Neutrophil (primary cell): Measurements from ENCODE around the gene GPR161.

Experiments used
- H3K27ac ChIP-seq: fragments of 200-600 bp; sonication (generic); 2 replicates; pipeline ENCODE4 v1.5.1; 2016; ENCODE audit warnings: mild to moderate bottlenecking, moderate library complexity
- H3K27me3 ChIP-seq: fragments of 200-600 bp; sonication (generic); 2 replicates; pipeline ENCODE4 v1.6.0; 2016; ENCODE audit warnings: mild to moderate bottlenecking
- H3K36me3 ChIP-seq: fragments of 200-600 bp; sonication (generic); 2 replicates; pipeline ENCODE4 v1.5.1; 2017
- H3K4me1 ChIP-seq, 2 experiments: fragments of 200-600 bp in 1 of 2; sonication (generic) in 1 of 2; 1 replicate in 1 of 2; 2 replicates in 1 of 2; pipeline versions ENCODE4 v1.5.1 to v1.6.1; 2013 to 2016; ENCODE audit warnings: low read depth in 1 of 2, low read length in 1 of 2, mild to moderate bottlenecking in 1 of 2, moderate library complexity in 1 of 2; ENCODE audit not compliant: control insufficient read depth in 1 of 2, insufficient read depth in 1 of 2
- H3K4me3 ChIP-seq, 2 experiments: fragments of 200-600 bp in 1 of 2; sonication (generic) in 1 of 2; 1 replicate in 1 of 2; 2 replicates in 1 of 2; pipeline ENCODE4 v1.5.1; 2013 to 2016; ENCODE audit warnings: low read depth in 1 of 2, low read length in 1 of 2, mild to moderate bottlenecking in 1 of 2, moderate library complexity in 1 of 2
- H3K9me3 ChIP-seq: fragments of 200-600 bp; sonication (generic); 2 replicates; pipeline ENCODE4 v1.5.1; 2016
- TF ChIP-seq, protein P1 (sequence below): fragments of 200-600 bp; sonication (generic); IDR thresholded peaks from 2 replicates; pipeline ENCODE4 v1.5.1; 2016; ENCODE audit warnings: antibody characterized with exemption

The GPR161 gene

DNA sequence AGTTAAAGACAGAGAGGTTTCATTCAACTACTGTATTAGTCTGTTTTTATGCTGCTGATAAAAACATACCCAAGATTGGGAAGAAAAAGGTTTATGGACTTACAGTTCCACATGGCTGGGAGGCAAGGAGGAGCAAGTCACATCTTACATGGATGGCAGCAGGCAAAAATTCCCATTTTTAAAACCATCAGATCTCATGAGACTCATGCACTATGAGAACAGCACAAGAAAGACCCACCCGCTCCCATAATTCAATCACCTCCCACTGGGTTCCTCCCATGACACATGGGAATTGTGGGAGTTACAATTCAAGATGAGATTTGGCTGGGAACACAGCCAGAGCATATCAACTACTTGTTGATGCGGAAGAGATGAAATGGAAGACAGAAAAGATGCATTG, 9.2 kb downstream of the GPR161 start:
- H3K36me3 ChIP-seq: no peaks in the 10 kb centered on the region
- no peak overlapping the region for H3K27ac ChIP-seq
- no peaks in the 10 kb centered on the region for H3K9me3 ChIP-seq
- TF ChIP-seq, protein P1, sequence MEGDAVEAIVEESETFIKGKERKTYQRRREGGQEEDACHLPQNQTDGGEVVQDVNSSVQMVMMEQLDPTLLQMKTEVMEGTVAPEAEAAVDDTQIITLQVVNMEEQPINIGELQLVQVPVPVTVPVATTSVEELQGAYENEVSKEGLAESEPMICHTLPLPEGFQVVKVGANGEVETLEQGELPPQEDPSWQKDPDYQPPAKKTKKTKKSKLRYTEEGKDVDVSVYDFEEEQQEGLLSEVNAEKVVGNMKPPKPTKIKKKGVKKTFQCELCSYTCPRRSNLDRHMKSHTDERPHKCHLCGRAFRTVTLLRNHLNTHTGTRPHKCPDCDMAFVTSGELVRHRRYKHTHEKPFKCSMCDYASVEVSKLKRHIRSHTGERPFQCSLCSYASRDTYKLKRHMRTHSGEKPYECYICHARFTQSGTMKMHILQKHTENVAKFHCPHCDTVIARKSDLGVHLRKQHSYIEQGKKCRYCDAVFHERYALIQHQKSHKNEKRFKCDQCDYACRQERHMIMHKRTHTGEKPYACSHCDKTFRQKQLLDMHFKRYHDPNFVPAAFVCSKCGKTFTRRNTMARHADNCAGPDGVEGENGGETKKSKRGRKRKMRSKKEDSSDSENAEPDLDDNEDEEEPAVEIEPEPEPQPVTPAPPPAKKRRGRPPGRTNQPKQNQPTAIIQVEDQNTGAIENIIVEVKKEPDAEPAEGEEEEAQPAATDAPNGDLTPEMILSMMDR: no peak
- H3K4me1 ChIP-seq: no peaks in the 10 kb centered on the region
- H3K4me3 ChIP-seq: no peak overlapping the region
- peaks cover 15% of the 10 kb centered on the region for H3K27me3 ChIP-seq

DNA sequence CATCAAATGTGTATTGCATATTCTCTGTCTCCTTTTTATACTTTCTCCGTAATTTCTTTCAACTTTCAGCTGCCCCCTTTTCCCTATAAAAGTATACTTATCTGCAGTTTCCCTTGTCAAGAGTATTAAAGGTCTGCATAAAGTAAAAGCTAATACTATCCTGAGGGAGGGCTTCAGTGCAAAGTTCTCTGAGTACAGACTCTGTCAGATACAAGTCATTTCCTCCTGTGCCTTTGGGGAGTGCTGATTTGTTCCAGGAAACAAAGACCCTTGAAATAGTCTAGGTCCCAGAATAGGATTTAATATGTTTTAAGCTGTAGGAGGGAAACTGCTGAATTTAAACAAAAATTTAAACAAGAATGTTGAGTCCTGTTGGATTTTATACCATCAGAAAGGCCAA, 11.7 kb downstream of the GPR161 start:
- no peaks in the 10 kb centered on the region for H3K9me3 ChIP-seq

DNA sequence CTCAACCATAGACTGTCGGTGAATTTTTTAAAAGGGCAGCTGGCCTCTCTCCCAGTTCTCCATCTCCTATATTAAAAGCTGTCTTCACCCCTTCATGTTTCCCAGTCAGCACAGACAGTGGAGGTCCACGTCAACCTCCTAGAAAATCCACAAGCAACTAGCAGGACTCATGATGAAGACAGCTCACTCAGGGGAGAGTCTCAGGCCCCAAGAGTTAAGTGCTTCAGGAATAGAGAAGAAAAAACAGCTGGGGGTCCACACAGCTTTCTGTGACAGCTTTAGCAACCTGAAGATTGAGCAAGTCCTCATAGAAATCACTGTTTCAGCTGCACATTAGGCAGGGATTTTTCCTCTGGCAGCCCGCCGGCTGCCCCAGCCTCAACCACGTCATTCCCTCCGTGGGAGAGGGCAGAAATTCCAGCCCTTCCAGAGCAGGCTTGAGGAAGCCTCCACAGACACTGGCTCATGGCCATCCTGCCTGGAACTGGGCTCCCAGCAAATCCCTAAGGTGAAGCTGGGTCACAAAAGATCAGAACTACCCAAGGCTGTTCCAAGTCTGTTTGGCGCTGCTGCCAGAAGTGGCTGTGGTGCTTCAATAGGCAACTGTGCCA, 15.2 kb downstream of the GPR161 start:
- Histone ChIP-seq H3K9me3 (no peaks in the 10 kb centered on the region), H3K4me3 (no peak overlapping the region), H3K36me3 (no peaks in the 10 kb centered on the region), H3K27me3 (peaks cover 10% of the 10 kb centered on the region), H3K4me1 (no peaks in the 10 kb centered on the region), H3K27ac (no peak overlapping the region)
- TF ChIP-seq, protein P1: no peak

More for the DNA sequence above, 11.7 kb downstream of the GPR161 start:
- no peak overlapping the region for H3K27ac ChIP-seq
- H3K4me1 ChIP-seq: no peaks in the 10 kb centered on the region
- H3K4me3 ChIP-seq: no peak overlapping the region
- TF ChIP-seq, protein P1: no peak
- H3K36me3 ChIP-seq: no peaks in the 10 kb centered on the region
- H3K27me3 ChIP-seq: peaks cover 10% of the 10 kb centered on the region

DNA sequence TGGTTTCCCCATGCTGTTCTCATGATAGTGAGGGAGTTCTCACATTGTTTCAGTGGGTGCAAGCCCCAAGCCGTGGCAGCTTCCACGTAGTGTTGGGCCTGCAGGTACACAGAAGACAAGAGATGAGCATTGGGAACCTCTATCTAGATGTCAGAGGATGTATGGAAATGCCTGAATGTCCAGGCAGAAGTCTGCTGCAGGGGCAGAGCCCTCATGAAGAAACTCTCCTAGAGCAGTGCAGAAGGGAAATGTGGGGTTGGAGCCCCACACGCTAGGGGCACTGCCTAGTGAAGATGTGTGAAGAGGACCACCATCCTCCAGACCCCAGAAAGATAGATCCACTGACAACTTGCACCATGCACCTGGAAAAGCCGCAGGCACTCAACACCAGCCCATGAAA, 17.0 kb downstream of the GPR161 start:
- Histone ChIP-seq H3K27ac (no peak overlapping the region), H3K27me3 (peaks cover 10% of the 10 kb centered on the region), H3K4me3 (no peak overlapping the region), H3K9me3 (no peaks in the 10 kb centered on the region), H3K4me1 (no peaks in the 10 kb centered on the region), H3K36me3 (no peaks in the 10 kb centered on the region)
- TF ChIP-seq, protein P1: no peak

DNA sequence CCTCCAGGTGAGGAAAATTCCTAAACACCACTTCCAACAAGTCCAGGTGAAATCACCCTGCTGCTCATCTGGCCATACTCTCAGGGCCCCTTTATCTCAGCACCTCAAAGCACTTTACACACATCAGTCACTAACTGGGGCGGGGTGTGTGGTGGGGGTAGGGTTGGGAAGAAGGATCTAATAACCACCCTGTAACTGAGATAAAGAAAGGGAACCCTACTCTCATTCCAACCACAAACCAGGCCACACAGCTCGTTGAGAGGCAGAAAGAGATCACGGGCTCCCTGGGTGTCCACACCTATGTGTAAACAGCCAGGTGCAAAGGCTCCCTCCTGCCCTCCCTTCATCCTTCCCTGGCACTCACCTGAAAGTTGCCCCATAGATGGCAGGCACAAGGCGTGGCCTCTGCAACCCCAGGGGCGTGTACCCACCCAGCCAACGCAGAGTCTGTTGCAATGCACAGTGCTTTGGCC, 20.4 kb downstream of the GPR161 start:
- H3K36me3 ChIP-seq: no peaks in the 10 kb centered on the region
- H3K4me3 ChIP-seq: no peak overlapping the region
- TF ChIP-seq, protein P1: no peak
- no peak overlapping the region for H3K27ac ChIP-seq
- peaks cover 4% of the 10 kb centered on the region for H3K27me3 ChIP-seq
- no peaks in the 10 kb centered on the region for H3K4me1 ChIP-seq
- no peaks in the 10 kb centered on the region for H3K9me3 ChIP-seq
